ENCODE results near the gene APOA1. TPM values are rescaled to one million over a fixed set of nuclear protein-coding genes. Genes with fewer than 3 reads are reported as not detected.

APOA1 gene
- total RNA-seq, 4 donors from 2014 or later = 0.50 to 1.4 TPM; not detected in 2

DNA sequence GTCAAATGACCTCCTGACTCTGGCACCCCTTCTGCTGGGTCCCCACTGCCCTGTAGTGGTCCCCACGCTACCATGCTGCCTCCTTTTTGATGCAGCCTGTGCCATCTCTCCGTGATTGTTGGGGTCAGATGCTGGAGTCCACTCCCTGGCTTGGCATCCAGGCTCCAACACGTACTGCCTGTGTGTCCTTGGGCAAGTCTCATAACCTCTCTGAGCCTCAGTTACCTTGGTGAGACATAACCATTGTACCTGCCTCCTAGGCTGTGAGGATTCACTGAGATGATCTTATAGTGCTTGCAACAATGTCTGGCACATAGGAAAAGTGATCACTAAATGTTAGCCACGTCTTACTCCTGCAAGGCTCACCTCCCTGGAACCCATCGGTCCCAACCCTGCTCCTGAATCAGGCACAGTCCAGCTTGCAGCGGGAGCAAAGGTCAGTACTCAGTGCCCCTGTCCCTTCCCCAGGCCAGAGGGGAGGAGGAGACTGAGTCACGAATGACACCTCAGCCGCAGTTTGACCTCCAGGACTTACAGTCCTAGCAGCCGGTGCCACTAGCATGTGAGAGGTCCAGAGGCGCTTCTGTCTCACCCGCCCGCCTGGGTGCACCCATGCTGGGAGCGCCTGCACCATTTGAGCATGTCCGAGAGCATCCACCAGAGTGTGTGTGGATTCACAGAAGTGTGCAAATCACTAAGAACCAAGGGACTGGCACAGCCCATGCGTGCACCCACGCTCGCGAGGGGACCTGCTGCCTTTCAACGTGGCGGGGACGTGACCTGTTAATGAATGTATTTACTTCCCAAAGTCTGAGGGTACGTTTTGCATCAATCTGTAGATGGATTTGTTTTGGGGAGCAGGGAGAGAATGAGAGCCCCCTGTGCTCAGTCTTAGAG is 11.3 kb downstream of the APOA1 start:
- WGBS = 86% methylated on average over 13 of the region's 22 CpGs
- TF ChIP-seq, protein P1, sequence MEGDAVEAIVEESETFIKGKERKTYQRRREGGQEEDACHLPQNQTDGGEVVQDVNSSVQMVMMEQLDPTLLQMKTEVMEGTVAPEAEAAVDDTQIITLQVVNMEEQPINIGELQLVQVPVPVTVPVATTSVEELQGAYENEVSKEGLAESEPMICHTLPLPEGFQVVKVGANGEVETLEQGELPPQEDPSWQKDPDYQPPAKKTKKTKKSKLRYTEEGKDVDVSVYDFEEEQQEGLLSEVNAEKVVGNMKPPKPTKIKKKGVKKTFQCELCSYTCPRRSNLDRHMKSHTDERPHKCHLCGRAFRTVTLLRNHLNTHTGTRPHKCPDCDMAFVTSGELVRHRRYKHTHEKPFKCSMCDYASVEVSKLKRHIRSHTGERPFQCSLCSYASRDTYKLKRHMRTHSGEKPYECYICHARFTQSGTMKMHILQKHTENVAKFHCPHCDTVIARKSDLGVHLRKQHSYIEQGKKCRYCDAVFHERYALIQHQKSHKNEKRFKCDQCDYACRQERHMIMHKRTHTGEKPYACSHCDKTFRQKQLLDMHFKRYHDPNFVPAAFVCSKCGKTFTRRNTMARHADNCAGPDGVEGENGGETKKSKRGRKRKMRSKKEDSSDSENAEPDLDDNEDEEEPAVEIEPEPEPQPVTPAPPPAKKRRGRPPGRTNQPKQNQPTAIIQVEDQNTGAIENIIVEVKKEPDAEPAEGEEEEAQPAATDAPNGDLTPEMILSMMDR (IDR thresholded peaks at IDR 0.05) = no peak
- TF ChIP-seq POLR2AphosphoS5 (IDR thresholded peaks at IDR 0.05) (no peak), EP300 (IDR thresholded peaks at IDR 0.05) (no peak), POLR2A (IDR thresholded peaks at IDR 0.05; ENCODE audit: low read depth) (no peak)
- no peak for DNase-seq (ENCODE audit: extremely low spot score)
- Histone ChIP-seq H3K9me3 (no peaks in the 10 kb centered on the region), H3K4me1 (no peaks in the 10 kb centered on the region), H3K36me3 (no peaks in the 10 kb centered on the region), H3K27me3 (no peaks in the 10 kb centered on the region), H3K4me3 (no peak overlapping the region), H3K27ac (replicated peaks in 1 of 4) (no peak overlapping the region)
- intact Hi-C loops (cut with DNase I) = no loop called here

GRCh38 chr11:116825434-116825833 is 12.0 kb downstream of the APOA1 start:
- H3K4me3 ChIP-seq = no peak overlapping the region
- TF ChIP-seq, protein P1 (IDR thresholded peaks at IDR 0.05) = no peak
- TF ChIP-seq EP300 (IDR thresholded peaks at IDR 0.05) (no peak), POLR2A (IDR thresholded peaks at IDR 0.05; ENCODE audit: low read depth) (no peak), POLR2AphosphoS5 (IDR thresholded peaks at IDR 0.05) (no peak)
- no peaks in the 10 kb centered on the region for H3K9me3 ChIP-seq
- H3K27ac ChIP-seq (replicated peaks in 1 of 4) = no peak overlapping the region
- H3K4me1 ChIP-seq = no peaks in the 10 kb centered on the region
- DNase-seq (ENCODE audit: extremely low spot score) = no peak
- 79% methylated on average over 5 of the region's 5 CpGs for WGBS
- no peaks in the 10 kb centered on the region for H3K27me3 ChIP-seq
- H3K36me3 ChIP-seq = no peaks in the 10 kb centered on the region
- intact Hi-C loops (cut with DNase I) = no loop called here

- H3K27me3 ChIP-seq = no peaks in the 10 kb centered on the region
- H3K36me3 ChIP-seq = no peaks in the 10 kb centered on the region
- H3K27ac ChIP-seq (replicated peaks in 1 of 4) = no peak within 1 kb of the TSS
- intact Hi-C loops (cut with DNase I) = no loop called here
- TF ChIP-seq POLR2A (IDR thresholded peaks at IDR 0.05; ENCODE audit: low read depth) = no peak
- no peak for TF ChIP-seq POLR2AphosphoS5 (IDR thresholded peaks at IDR 0.05)
- TF ChIP-seq, protein P1 (IDR thresholded peaks at IDR 0.05) = no peak
- TF ChIP-seq EP300 (IDR thresholded peaks at IDR 0.05) = no peak
- no peaks in the 10 kb centered on the region for H3K4me1 ChIP-seq
- DNase-seq (ENCODE audit: extremely low spot score) = no peak
- no peak within 1 kb of the TSS for H3K4me3 ChIP-seq
- WGBS = 100% methylated on average over 1 of the region's 16 CpGs
- no peaks in the 10 kb centered on the region for H3K9me3 ChIP-seq
Observed at GRCh38 chr11:116823031-116823843, 14.2 kb downstream of the APOA1 start, which contains the start of gene APOA4. TSS of gene APOA4 (minus strand) at chr11:116823304. CDS start at chr11:116823191, 113 bp downstream.

- H3K36me3 ChIP-seq = no peaks in the 10 kb centered on the region
Observed at GRCh38 chr11:116822575-116822974, 14.8 kb downstream of the APOA1 start.

More at GRCh38 chr11:116822575-116822974, 14.8 kb downstream of the APOA1 start:
- no peak overlapping the region for H3K4me3 ChIP-seq
- no peaks in the 10 kb centered on the region for H3K4me1 ChIP-seq
- no peaks in the 10 kb centered on the region for H3K9me3 ChIP-seq
- WGBS = 63% methylated on average over 4 of the region's 5 CpGs
- no peak overlapping the region for H3K27ac ChIP-seq (replicated peaks in 1 of 4)
- no peaks in the 10 kb centered on the region for H3K27me3 ChIP-seq
- no peak for DNase-seq (ENCODE audit: extremely low spot score)
- TF ChIP-seq, protein P1 (IDR thresholded peaks at IDR 0.05) = no peak
- TF ChIP-seq POLR2AphosphoS5 (IDR thresholded peaks at IDR 0.05) = no peak
- no peak for TF ChIP-seq EP300 (IDR thresholded peaks at IDR 0.05)
- TF ChIP-seq POLR2A (IDR thresholded peaks at IDR 0.05; ENCODE audit: low read depth) = no peak
- intact Hi-C loops (cut with DNase I) = no loop called here

Data from esophagus muscularis mucosa (tissue), 4 donors.